GM21423 (cell line): ENCODE data around the gene AKR1C3.
"Not testable (repeated sequence)": the region's sequence is repeated elsewhere in the genome, so short reads cannot be mapped to it uniquely, and the experiment has no call there.

Experiments used
- ATAC-seq: cut with Tn5 transposase; IDR thresholded peaks from one replicate; pipeline ENCODE4 v1.9.1; 2021; ENCODE audit warnings: mild to moderate bottlenecking, moderate library complexity; ENCODE audit not compliant: unreplicated experiment

AKR1C3 gene

GRCh38 chr10:5135581-5135980, 41.4 kb downstream of the AKR1C3 start:
- ATAC-seq: no peak

GRCh38 chr10:5136468-5137087, 42.4 kb downstream of the AKR1C3 start:
- ATAC-seq: no peak

GRCh38 chr10:5137699-5138098, 43.5 kb downstream of the AKR1C3 start:
- not testable (repeated sequence) for ATAC-seq

DNA sequence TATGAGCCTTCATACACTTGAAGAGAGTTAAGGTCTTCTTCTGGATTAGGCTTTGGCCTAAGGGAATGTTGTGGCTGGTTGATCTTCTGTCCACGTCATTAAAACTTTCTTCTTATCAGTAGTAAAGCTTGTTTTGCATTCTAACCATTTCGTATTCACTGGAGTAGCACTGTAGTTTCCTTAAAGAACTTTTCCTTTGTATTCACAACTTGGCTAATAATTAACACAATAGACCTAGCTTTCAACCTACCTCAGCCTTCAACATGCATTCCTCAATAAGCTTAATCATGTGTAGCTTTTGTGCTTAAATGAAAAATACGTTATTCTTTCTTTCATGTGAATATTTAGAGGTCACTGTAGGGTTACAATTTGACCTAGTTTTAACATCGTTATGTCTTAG, 48.0 kb downstream of the AKR1C3 start:
- ATAC-seq: no peak

- ATAC-seq: no peak
Measured at GRCh38 chr10:5143137-5143536, 48.9 kb downstream of the AKR1C3 start.

DNA sequence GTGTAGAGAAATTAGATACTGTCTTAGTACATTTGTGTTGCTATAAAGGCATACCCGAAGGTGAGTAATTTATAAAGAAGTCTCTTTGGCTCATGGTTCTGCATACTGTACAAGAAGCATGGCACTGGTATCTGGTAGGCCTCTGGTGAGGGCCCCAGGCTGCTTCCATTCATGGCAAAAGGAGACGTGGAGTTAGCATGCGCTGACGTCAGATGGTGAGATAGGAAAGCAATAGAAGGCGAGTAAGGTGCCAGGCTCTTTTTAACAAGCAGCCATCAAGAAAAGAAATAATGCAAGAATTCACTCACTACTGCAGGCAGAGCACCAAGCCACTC, 52.7 kb downstream of the AKR1C3 start:
- no peak for ATAC-seq

- no peak for ATAC-seq
Measured at GRCh38 chr10:5147255-5147980, 53.2 kb downstream of the AKR1C3 start.

DNA sequence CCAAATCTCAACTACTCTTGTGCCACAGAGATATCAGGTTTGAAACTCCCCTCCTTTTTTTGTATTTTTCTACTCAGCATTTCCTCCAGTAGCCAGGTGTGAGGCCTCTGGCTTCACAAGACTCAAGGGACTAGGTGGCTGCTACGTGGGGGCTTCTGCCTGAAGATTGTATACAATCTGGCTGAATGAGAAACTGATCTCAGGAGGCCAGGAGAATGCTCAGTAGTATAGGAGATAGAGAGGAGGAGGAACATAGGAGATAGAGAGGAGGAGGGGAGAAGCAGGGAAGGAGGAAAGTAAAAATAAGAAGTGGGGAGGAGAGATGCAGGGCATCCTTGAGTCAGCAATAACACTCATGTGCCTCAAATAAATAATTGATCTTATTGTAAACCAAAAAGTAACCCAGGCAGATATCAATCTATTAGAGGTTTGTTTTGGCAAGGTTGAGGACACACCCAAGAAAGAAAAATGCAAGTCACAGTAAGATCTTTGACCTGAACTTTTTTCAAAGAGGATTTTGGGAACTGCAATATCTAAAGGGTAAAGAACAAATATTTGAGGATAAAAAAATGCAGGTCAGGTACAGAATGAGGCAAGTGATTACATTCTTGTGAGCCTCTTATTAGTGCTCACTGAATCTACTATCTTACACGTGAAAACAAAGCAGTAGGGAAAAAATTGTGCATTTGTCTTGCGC, 53.9 kb downstream of the AKR1C3 start:
- ATAC-seq: no peak

DNA sequence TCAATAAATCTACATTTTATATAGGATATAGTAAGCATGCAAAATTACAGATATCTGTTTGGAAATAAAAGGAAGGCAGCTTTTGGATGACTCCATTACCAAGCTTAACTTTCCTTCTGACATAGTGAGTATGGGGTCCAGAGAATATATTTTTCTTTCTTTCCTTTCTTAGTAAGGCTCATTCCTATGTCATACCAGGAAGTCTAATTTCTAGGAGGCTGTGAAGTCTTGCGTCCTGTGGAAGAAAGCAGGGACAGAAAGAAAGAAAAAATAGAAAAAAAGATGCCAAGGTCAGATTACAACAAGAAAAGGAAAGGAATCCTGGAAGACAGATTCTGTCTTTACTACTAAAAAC, 54.4 kb downstream of the AKR1C3 start:
- ATAC-seq: no peak

- no peak for ATAC-seq
Measured at GRCh38 chr10:5151076-5151475, 56.9 kb downstream of the AKR1C3 start.

GRCh38 chr10:5155951-5156350, 61.7 kb downstream of the AKR1C3 start:
- ATAC-seq: no peak
